ENCODE results near the gene TUBB4A.

DNA sequence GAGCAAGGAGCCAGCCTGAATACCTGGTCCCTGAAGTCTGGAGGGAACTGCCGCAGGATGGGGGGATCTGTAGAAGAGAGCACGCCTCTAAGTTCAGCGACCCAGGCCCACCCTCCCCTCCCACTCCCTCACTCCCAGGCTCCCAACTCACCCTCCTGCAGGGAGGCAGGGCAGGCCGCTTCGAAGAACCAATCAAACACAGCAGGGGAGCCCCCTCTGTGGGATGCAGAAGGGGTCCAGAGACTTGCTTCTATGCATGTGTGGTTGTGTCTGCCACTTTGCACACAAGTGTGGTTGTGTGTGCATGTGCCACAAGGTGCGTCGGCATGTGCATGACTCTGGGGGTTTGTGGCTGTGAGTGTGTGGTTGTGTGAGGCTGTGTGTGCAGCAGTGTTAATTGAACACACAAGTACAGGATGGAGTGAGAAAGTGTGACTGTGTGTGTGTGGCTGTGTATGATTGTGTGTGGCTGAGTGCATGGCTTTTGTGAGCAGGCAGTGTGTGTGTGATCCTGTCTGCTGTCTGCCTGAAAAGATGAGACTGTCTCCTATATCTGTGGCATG lies 22.2 kb downstream of the TUBB4A start:
- no peak for TF ChIP-seq CTCF (IDR thresholded peaks at IDR 0.05)
- TF ChIP-seq POLR2A (IDR thresholded peaks at IDR 0.05): no peak

All from lower leg skin (tissue), 3 donors.